ENCODE measurements around the gene RING1.

RING1 gene

GRCh38 chr6:33168639-33169038 lies 39.7 kb upstream of the RING1 start:
- TF ChIP-seq, protein P1, sequence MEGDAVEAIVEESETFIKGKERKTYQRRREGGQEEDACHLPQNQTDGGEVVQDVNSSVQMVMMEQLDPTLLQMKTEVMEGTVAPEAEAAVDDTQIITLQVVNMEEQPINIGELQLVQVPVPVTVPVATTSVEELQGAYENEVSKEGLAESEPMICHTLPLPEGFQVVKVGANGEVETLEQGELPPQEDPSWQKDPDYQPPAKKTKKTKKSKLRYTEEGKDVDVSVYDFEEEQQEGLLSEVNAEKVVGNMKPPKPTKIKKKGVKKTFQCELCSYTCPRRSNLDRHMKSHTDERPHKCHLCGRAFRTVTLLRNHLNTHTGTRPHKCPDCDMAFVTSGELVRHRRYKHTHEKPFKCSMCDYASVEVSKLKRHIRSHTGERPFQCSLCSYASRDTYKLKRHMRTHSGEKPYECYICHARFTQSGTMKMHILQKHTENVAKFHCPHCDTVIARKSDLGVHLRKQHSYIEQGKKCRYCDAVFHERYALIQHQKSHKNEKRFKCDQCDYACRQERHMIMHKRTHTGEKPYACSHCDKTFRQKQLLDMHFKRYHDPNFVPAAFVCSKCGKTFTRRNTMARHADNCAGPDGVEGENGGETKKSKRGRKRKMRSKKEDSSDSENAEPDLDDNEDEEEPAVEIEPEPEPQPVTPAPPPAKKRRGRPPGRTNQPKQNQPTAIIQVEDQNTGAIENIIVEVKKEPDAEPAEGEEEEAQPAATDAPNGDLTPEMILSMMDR (IDR thresholded peaks at IDR 0.05; ENCODE audit: borderline replicate concordance, control extremely low read depth, extremely low read depth, insufficient read depth, missing control alignments), result no peak
- in situ Hi-C loops (cut with MboI; ENCODE audit: low sequenced_read_pairs, unreplicated experiment), result no loop called here
- DNase-seq (ENCODE audit: low spot score), result no peak

GRCh38 chr6:33169291-33170175 lies 38.8 kb upstream of the RING1 start:
- DNase-seq (ENCODE audit: low spot score), result no peak
- TF ChIP-seq, protein P1 (IDR thresholded peaks at IDR 0.05; ENCODE audit: borderline replicate concordance, control extremely low read depth, extremely low read depth, insufficient read depth, missing control alignments), result no peak
- in situ Hi-C loops (cut with MboI; ENCODE audit: low sequenced_read_pairs, unreplicated experiment), result no loop called here

DNA sequence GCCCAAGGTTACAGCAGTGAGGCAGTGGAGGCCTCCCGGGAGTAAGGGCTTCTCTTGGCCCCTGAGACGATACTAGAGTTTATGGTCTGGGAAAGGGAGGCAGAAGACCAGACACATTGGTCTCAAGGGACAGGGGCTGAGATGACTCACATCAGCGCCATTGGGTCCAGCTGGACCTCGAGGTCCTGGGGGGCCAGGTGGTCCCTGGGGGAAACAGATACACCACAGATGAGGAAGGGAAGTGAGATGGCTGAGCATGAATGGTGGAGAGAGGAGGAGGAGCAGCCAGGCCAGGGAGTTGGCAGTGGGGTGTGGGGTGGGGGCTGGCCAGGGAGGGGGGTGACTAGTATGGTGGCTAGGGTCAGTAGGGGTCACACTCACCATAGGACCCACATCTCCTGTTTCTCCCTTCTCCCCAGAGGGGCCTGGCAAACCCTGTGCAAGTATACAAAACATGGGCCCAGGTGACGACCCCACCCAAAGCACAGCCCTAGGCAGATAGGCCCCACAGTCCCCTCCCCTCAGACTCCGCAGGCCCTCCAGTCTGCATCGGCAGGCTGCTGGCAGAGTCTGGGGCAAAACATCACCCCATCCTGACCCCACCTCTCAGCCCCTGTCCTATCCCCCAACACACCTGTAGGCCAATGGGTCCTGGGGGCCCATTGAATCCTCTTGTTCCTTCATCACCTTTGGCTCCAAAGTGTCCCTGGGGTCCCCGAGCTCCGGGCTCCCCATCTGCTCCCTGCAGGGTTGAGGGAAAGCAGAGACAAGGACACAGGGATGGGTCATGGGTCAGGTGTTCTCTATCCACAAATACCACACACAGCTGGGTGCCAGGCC lies 37.9 kb upstream of the RING1 start:
- no peak for DNase-seq (ENCODE audit: low spot score)
- in situ Hi-C loops (cut with MboI; ENCODE audit: low sequenced_read_pairs, unreplicated experiment), result no loop called here

DNA sequence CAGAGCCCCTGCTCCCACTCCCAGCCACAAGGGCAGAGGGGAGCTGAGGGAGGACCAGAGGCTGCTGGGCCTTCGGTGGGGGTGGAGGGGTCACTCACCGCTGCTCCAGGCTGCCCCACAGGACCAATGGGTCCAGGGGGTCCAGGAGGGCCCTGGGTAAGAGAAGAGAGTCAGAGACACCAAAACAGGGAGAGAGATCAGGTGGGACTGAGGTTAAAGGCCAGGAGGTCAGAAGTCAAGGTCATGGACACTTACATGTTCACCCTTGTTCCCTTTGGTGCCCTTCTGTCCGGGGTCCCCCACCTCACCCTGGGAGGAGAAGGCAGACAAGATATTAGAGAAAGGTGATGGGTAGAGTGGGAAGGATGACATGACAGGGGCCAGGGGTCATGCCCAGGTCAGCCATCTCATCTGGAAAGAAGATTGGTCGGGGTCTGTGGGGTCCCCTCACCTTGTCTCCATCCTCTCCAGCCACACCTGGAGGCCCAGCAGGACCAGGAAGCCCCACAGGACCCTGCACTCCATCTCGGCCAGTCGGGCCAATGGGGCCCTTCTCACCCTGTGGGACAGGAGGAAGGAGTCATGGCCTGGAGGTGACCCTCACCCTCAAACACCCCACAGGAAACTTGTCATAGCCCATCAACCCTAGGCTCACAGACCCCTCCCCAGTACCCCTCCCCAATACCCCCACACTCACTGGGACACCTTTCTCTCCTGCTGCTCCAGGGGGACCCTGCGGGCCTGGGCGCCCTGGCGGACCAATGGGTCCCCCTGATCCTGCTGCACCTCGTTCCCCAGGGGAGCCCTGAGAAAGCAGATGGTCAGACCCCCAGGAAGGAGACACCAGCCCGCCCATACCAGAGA lies 37.1 kb upstream of the RING1 start:
- in situ Hi-C loops (cut with MboI; ENCODE audit: low sequenced_read_pairs, unreplicated experiment), result no loop called here
- TF ChIP-seq, protein P1 (IDR thresholded peaks at IDR 0.05; ENCODE audit: borderline replicate concordance, control extremely low read depth, extremely low read depth, insufficient read depth, missing control alignments), result no peak

More for the DNA sequence above, 37.9 kb upstream of the RING1 start:
- TF ChIP-seq, protein P1 (IDR thresholded peaks at IDR 0.05; ENCODE audit: borderline replicate concordance, control extremely low read depth, extremely low read depth, insufficient read depth, missing control alignments), result no peak

GRCh38 chr6:33171880-33172687 lies 36.2 kb upstream of the RING1 start:
- in situ Hi-C loops (cut with MboI; ENCODE audit: low sequenced_read_pairs, unreplicated experiment), result no loop called here
- TF ChIP-seq, protein P1 (IDR thresholded peaks at IDR 0.05; ENCODE audit: borderline replicate concordance, control extremely low read depth, extremely low read depth, insufficient read depth, missing control alignments), result no peak
- no peak for DNase-seq (ENCODE audit: low spot score)

More for the DNA sequence above, 37.1 kb upstream of the RING1 start:
- DNase-seq (ENCODE audit: low spot score), result no peak
